Measurements from ENCODE around the gene ZNF133. TPM values are rescaled to one million over a fixed set of nuclear protein-coding genes. Genes with fewer than 3 reads are reported as not detected.

ZNF133 gene
- polyA plus RNA-seq, 4 donors = 24.9 to 36.3 (median 27.5) TPM

- no peak for DNase-seq (ENCODE audit: low read depth in 4 of 4, low spot score in 3 of 4)
These were observed 71.5 kb downstream of the ZNF133 start for GRCh38 chr20:18359854-18360253.

- DNase-seq (ENCODE audit: low read depth in 4 of 4, low spot score in 3 of 4) = no peak
These were observed 72.3 kb downstream of the ZNF133 start for GRCh38 chr20:18360635-18361034.

- DNase-seq (ENCODE audit: low read depth in 4 of 4, low spot score in 3 of 4) = no peak
These were observed 73.4 kb downstream of the ZNF133 start for GRCh38 chr20:18361678-18362077.

- DNase-seq (ENCODE audit: low read depth in 4 of 4, low spot score in 3 of 4) = no peak
These were observed 74.6 kb downstream of the ZNF133 start for GRCh38 chr20:18362916-18363315.

- no peak for DNase-seq (ENCODE audit: low read depth in 4 of 4, low spot score in 3 of 4)
These were observed 75.4 kb downstream of the ZNF133 start for GRCh38 chr20:18363708-18364107.

- DNase-seq (ENCODE audit: low read depth in 4 of 4, low spot score in 3 of 4) = no peak
These were observed 76.4 kb downstream of the ZNF133 start for GRCh38 chr20:18364768-18365167.

Other genes starting within 250 kb of the ZNF133 start
- 1 to 10 TPM in 2 of 4 donors, under 1 TPM in 1, not detected in 1; 0.54 to 1.7 (median 1.6) TPM for gene OVOL2, start 230.6 kb upstream of the ZNF133 start, polyA plus RNA-seq (ENCODE audit: insufficient read length in 4 of 4)
- 10 to 100 TPM; 20.9 to 27.8 (median 27.3) TPM for gene KAT14, start 150.7 kb upstream of the ZNF133 start, polyA plus RNA-seq (ENCODE audit: insufficient read length in 4 of 4)
- gene PET117, start 150.7 kb upstream of the ZNF133 start, polyA plus RNA-seq (ENCODE audit: insufficient read length in 4 of 4) = 10 to 100 TPM; 11.9 to 18.0 (median 17.3) TPM
- 10 to 100 TPM in 1 of 4 donors, 1 to 10 TPM in 3; 5.0 to 10.3 (median 6.7) TPM for gene DZANK1, start 178.5 kb downstream of the ZNF133 start, polyA plus RNA-seq (ENCODE audit: insufficient read length in 4 of 4)
- 10 to 100 TPM; 17.3 to 21.9 (median 19.3) TPM for gene POLR3F, start 178.9 kb downstream of the ZNF133 start, polyA plus RNA-seq (ENCODE audit: insufficient read length in 4 of 4)
- 10 to 100 TPM; 27.3 to 37.3 (median 30.2) TPM for gene RBBP9, start 208.7 kb downstream of the ZNF133 start, polyA plus RNA-seq (ENCODE audit: insufficient read length in 4 of 4)
- 10 to 100 TPM; 32.7 to 67.3 (median 60.1) TPM for gene SEC23B, start 219.4 kb downstream of the ZNF133 start, polyA plus RNA-seq (ENCODE audit: insufficient read length in 4 of 4)

All from left renal pelvis (tissue), 4 donors.